HEK293T (cell line): ENCODE results near the gene ZNF134.

Source experiments
- HDGF ChIP-seq: fragments of 450-650 bp; IDR thresholded peaks from 2 replicates; pipeline ENCODE4 v1.6.1; 2017; ENCODE audit warnings: antibody characterized with exemption, borderline replicate concordance
- PKNOX1 ChIP-seq: fragments of 450-650 bp; IDR thresholded peaks from 2 replicates; pipeline ENCODE4 v1.6.1; 2016
- SUZ12 ChIP-seq: fragments of 450-650 bp; IDR thresholded peaks from 2 replicates; pipeline ENCODE4 v1.6.1; 2016; ENCODE audit warnings: mild to moderate bottlenecking

- TF ChIP-seq PKNOX1 (no peak), SUZ12 (no peak), HDGF (no peak)
These were observed 6.8 kb downstream of the ZNF134 start for GRCh38 chr19:57620673-57621348.
